Measurements from ENCODE around the gene LRRC23.
"Not testable (repeated sequence)": the region's sequence is repeated elsewhere in the genome, so short reads cannot be mapped to it uniquely, and the experiment has no call there.

DNA sequence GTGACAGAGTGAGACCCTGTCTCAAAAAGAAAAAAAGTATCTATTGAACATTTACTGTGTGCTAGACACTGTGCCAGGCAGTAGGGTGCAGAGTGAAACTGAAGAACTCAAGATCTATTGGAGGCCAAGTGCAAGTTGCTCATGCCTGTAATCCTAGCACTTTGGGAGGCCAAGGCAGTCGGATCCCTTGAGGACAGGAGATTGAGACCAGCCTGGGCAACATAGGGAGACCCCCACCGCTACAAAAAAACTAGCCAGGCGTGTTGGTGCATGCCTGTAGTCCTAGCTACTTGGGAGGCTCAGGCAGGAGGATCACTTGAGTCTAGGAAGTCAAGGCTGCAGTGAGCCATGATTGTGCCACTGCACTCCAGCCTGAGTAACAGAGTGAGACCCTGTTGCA lies 11.9 kb upstream of the LRRC23 start:
- TF ChIP-seq CTCF, POLR2A, POLR2AphosphoS5 (IDR thresholded peaks at IDR 0.05): not testable (repeated sequence)

All from breast epithelium (tissue), 3 donors.